ENCODE measurements around the gene PLAGL1.

Gene PLAGL1

GRCh38 chr6:144007478-144008119 lies 460 bp downstream of the PLAGL1 start:
- Histone ChIP-seq H3K4me3 (ENCODE audit: low read length) (peak overlapping the region; percentile 90), H3K4me1 (ENCODE audit: control insufficient read depth, insufficient read depth, low read length) (peaks cover 16% of the 10 kb centered on the region), H3K9me3 (ENCODE audit: control insufficient read depth, low read length) (peaks cover 2% of the 10 kb centered on the region), H3K9ac (ENCODE audit: low read length) (peak overlapping the region; percentile 90), H3K27me3 (replicated peaks; ENCODE audit: control insufficient read depth, insufficient read depth, low read length) (no peaks in the 10 kb centered on the region), H3K36me3 (ENCODE audit: control insufficient read depth, insufficient read depth, low read length, severe bottlenecking) (peaks cover 5% of the 10 kb centered on the region)
- DNase-seq (ENCODE audit: low read depth): peak; percentile 39

DNA sequence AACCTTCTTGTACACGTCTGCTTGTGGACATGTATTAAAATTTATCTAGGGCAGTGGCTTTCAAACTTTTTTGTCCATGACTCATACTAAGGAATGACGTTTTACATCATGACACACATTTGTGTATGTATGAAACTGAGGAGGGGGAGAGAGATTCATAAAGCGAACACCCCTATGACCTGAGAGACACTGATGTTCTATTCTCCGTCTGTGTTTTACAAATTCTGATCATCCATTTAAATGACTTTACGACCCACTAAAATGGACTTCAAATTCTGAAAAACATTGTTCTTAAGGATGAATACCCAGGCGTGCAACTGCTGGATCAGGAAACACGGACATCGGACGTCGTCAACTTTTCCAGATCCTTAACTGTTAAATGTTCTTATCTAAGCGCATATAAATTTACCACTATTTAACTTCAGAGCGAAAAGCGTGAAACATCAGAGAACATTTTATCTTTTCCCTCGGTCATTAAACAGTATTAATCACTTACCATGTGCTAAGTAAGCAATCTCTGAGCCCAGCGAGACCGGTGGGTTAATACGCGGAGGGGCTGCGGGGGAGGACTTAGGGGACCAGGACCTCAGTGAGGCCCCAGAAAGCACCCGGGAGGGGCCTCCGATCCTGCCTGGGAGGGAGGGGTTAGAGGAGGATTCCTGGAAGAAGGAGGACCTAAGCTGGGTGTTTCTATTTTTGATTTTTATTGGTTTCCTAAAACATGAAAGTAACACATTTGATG lies 1.2 kb downstream of the PLAGL1 start:
- peak overlapping the region; percentile 90 for H3K4me3 ChIP-seq (ENCODE audit: low read length)
- peak; percentile 63 for DNase-seq (ENCODE audit: low read depth)
- peaks cover 9% of the 10 kb centered on the region for H3K9me3 ChIP-seq (ENCODE audit: control insufficient read depth, low read length)

DNA sequence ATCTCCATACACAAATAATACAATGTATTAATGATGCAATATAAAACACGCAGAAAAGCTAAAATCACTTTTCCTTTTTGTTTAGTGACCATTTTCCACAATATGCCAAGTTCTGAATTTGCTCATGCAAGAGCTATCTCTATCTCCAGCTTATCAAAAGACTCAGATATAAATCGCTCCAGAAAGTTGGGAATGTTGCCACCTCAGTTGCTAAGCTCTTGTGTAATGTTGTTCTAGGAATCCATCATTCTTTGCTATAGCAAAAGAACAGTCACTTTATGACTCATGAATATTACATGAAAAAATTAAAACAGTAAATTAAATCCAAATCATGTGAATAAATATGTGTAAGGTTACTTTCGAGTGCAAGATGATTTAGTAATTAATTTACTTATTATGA lies 8.7 kb downstream of the PLAGL1 start:
- peak; percentile 33 for DNase-seq (ENCODE audit: low read depth)

More for the DNA sequence above, 1.2 kb downstream of the PLAGL1 start:
- peaks cover 12% of the 10 kb centered on the region for H3K4me1 ChIP-seq (ENCODE audit: control insufficient read depth, insufficient read depth, low read length)
- no peaks in the 10 kb centered on the region for H3K27me3 ChIP-seq (replicated peaks; ENCODE audit: control insufficient read depth, insufficient read depth, low read length)
- H3K9ac ChIP-seq (ENCODE audit: low read length): peak overlapping the region; percentile 90
- H3K36me3 ChIP-seq (ENCODE audit: control insufficient read depth, insufficient read depth, low read length, severe bottlenecking): peaks cover 7% of the 10 kb centered on the region

GRCh38 chr6:143998686-143999085 lies 9.4 kb downstream of the PLAGL1 start:
- peaks cover 12% of the 10 kb centered on the region for H3K36me3 ChIP-seq (ENCODE audit: control insufficient read depth, insufficient read depth, low read length, severe bottlenecking)
- no peak for DNase-seq (ENCODE audit: low read depth)
- no peak overlapping the region for H3K9ac ChIP-seq (ENCODE audit: low read length)
- no peak overlapping the region for H3K4me3 ChIP-seq (ENCODE audit: low read length)
- peaks cover under 1% of the 10 kb centered on the region for H3K4me1 ChIP-seq (ENCODE audit: control insufficient read depth, insufficient read depth, low read length)
- H3K9me3 ChIP-seq (ENCODE audit: control insufficient read depth, low read length): peaks cover 23% of the 10 kb centered on the region
- H3K27me3 ChIP-seq (replicated peaks; ENCODE audit: control insufficient read depth, insufficient read depth, low read length): no peaks in the 10 kb centered on the region

More for the DNA sequence above, 8.7 kb downstream of the PLAGL1 start:
- Histone ChIP-seq H3K4me1 (ENCODE audit: control insufficient read depth, insufficient read depth, low read length) (peaks cover 7% of the 10 kb centered on the region), H3K27me3 (replicated peaks; ENCODE audit: control insufficient read depth, insufficient read depth, low read length) (no peaks in the 10 kb centered on the region), H3K36me3 (ENCODE audit: control insufficient read depth, insufficient read depth, low read length, severe bottlenecking) (peaks cover 8% of the 10 kb centered on the region), H3K9me3 (ENCODE audit: control insufficient read depth, low read length) (peaks cover 16% of the 10 kb centered on the region), H3K9ac (ENCODE audit: low read length) (no peak overlapping the region), H3K4me3 (ENCODE audit: low read length) (peak overlapping the region; percentile 51)

DNA sequence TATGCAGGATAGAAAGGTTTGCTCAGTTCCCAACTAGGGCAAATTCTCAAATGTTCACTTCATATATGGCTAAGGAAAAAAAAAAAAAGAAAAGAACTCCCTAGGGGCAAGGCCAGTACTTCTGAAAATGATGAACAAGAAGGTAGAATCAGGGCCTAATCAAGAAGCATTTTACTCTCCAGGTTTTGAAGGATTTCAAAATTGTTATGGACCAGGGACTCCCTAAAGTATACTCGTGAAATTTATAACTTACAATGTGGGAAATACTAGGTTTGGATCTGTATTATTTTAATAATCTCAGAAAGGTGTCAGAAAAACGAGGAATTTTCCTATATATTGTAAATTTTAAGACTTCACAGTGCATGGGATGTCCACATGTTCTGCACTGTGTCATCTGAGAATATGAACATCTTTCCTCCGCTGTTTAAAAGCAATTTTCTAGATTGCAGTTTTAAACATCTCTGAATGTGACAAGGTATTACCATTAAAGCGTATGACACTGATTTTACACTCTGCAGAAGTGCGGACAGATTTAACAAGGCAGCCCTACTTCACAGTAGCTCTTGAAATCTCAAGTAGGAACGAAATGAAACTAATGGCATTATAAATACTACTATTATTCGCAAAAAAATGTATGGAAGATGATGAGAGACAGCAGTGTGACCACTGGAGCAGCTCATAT lies 14.0 kb downstream of the PLAGL1 start:
- Histone ChIP-seq H3K9me3 (ENCODE audit: control insufficient read depth, low read length) (peaks cover 14% of the 10 kb centered on the region), H3K36me3 (ENCODE audit: control insufficient read depth, insufficient read depth, low read length, severe bottlenecking) (peaks cover 9% of the 10 kb centered on the region), H3K27me3 (replicated peaks; ENCODE audit: control insufficient read depth, insufficient read depth, low read length) (no peaks in the 10 kb centered on the region), H3K4me1 (ENCODE audit: control insufficient read depth, insufficient read depth, low read length) (no peaks in the 10 kb centered on the region), H3K9ac (ENCODE audit: low read length) (no peak overlapping the region), H3K4me3 (ENCODE audit: low read length) (no peak overlapping the region)
- no peak for DNase-seq (ENCODE audit: low read depth)

- Histone ChIP-seq H3K9ac (ENCODE audit: low read length) (no peak overlapping the region), H3K9me3 (ENCODE audit: control insufficient read depth, low read length) (peaks cover 14% of the 10 kb centered on the region), H3K36me3 (ENCODE audit: control insufficient read depth, insufficient read depth, low read length, severe bottlenecking) (peaks cover 9% of the 10 kb centered on the region), H3K4me3 (ENCODE audit: low read length) (no peak overlapping the region), H3K27me3 (replicated peaks; ENCODE audit: control insufficient read depth, insufficient read depth, low read length) (no peaks in the 10 kb centered on the region), H3K4me1 (ENCODE audit: control insufficient read depth, insufficient read depth, low read length) (no peaks in the 10 kb centered on the region)
- DNase-seq (ENCODE audit: low read depth): no peak
Measured at GRCh38 chr6:143992285-143992684, 15.8 kb downstream of the PLAGL1 start.

- no peaks in the 10 kb centered on the region for H3K27me3 ChIP-seq (replicated peaks; ENCODE audit: control insufficient read depth, insufficient read depth, low read length)
- H3K9ac ChIP-seq (ENCODE audit: low read length): no peak overlapping the region
- peaks cover 18% of the 10 kb centered on the region for H3K36me3 ChIP-seq (ENCODE audit: control insufficient read depth, insufficient read depth, low read length, severe bottlenecking)
- H3K4me3 ChIP-seq (ENCODE audit: low read length): no peak overlapping the region
- peaks cover 7% of the 10 kb centered on the region for H3K4me1 ChIP-seq (ENCODE audit: control insufficient read depth, insufficient read depth, low read length)
- DNase-seq (ENCODE audit: low read depth): no peak
- H3K9me3 ChIP-seq (ENCODE audit: control insufficient read depth, low read length): no peaks in the 10 kb centered on the region
Measured at GRCh38 chr6:143986463-143987065, 21.5 kb downstream of the PLAGL1 start.

GRCh38 chr6:143984666-143985065 lies 23.4 kb downstream of the PLAGL1 start:
- no peak overlapping the region for H3K4me3 ChIP-seq (ENCODE audit: low read length)
- no peak for DNase-seq (ENCODE audit: low read depth)
- H3K27me3 ChIP-seq (replicated peaks; ENCODE audit: control insufficient read depth, insufficient read depth, low read length): no peaks in the 10 kb centered on the region
- no peaks in the 10 kb centered on the region for H3K9me3 ChIP-seq (ENCODE audit: control insufficient read depth, low read length)
- H3K36me3 ChIP-seq (ENCODE audit: control insufficient read depth, insufficient read depth, low read length, severe bottlenecking): peaks cover 19% of the 10 kb centered on the region
- peaks cover 7% of the 10 kb centered on the region for H3K4me1 ChIP-seq (ENCODE audit: control insufficient read depth, insufficient read depth, low read length)
- H3K9ac ChIP-seq (ENCODE audit: low read length): no peak overlapping the region

GRCh38 chr6:143982968-143983367 lies 25.1 kb downstream of the PLAGL1 start:
- Histone ChIP-seq H3K27me3 (replicated peaks; ENCODE audit: control insufficient read depth, insufficient read depth, low read length) (no peaks in the 10 kb centered on the region), H3K9me3 (ENCODE audit: control insufficient read depth, low read length) (no peaks in the 10 kb centered on the region), H3K4me1 (ENCODE audit: control insufficient read depth, insufficient read depth, low read length) (peaks cover 7% of the 10 kb centered on the region), H3K9ac (ENCODE audit: low read length) (no peak overlapping the region), H3K4me3 (ENCODE audit: low read length) (no peak overlapping the region), H3K36me3 (ENCODE audit: control insufficient read depth, insufficient read depth, low read length, severe bottlenecking) (peaks cover 26% of the 10 kb centered on the region)
- no peak for DNase-seq (ENCODE audit: low read depth)

DNA sequence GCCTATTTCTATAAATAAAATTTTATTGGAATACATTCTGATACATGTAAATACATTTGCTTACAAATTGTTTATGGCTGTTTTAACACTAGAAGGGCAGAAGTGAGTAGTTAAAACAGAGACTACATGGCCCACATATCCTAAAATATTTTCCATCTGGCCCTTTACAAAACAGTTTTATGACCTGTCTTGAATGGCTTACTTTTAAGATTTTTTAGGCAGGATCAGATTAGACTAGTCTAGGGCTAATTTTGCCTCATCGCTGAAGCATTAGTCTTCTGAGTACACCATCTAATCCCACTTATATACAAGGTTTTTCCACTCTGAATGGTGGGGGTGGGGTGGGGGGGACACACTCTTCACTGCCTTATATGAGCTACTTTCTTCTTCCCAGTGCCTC lies 27.1 kb downstream of the PLAGL1 start:
- Histone ChIP-seq H3K27me3 (replicated peaks; ENCODE audit: control insufficient read depth, insufficient read depth, low read length) (no peaks in the 10 kb centered on the region), H3K4me1 (ENCODE audit: control insufficient read depth, insufficient read depth, low read length) (peaks cover 7% of the 10 kb centered on the region), H3K9me3 (ENCODE audit: control insufficient read depth, low read length) (no peaks in the 10 kb centered on the region), H3K9ac (ENCODE audit: low read length) (no peak overlapping the region), H3K36me3 (ENCODE audit: control insufficient read depth, insufficient read depth, low read length, severe bottlenecking) (peaks cover 26% of the 10 kb centered on the region), H3K4me3 (ENCODE audit: low read length) (no peak overlapping the region)
- DNase-seq (ENCODE audit: low read depth): no peak

DNA sequence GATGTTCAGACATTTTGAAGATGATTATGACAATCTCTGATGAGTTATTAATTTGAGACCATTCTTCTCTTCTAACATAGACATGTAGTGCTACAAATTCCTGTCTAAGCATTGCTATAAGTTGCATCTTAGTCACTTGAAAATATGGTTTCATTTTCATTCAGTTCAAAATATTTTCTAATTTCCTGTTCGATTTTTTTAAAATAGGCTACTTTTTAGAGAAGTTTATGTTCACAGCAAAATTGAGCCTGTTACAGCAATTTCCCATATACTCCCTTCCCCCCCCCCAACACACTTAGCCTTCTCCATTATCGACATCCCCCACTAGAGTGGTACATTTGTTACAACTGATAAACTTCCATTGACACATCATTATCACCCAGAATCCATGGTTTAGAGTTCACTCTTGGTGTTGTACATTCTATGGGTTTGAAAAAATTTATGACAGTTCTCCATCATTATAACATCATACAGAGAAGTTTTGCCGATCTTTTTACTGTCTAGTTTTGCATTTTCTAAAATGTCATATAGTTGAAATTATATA lies 31.2 kb downstream of the PLAGL1 start:
- no peaks in the 10 kb centered on the region for H3K27me3 ChIP-seq (replicated peaks; ENCODE audit: control insufficient read depth, insufficient read depth, low read length)
- no peak for DNase-seq (ENCODE audit: low read depth)
- H3K4me1 ChIP-seq (ENCODE audit: control insufficient read depth, insufficient read depth, low read length): peaks cover 17% of the 10 kb centered on the region
- H3K9ac ChIP-seq (ENCODE audit: low read length): no peak overlapping the region
- H3K4me3 ChIP-seq (ENCODE audit: low read length): no peak overlapping the region
- H3K36me3 ChIP-seq (ENCODE audit: control insufficient read depth, insufficient read depth, low read length, severe bottlenecking): peaks cover 9% of the 10 kb centered on the region
- H3K9me3 ChIP-seq (ENCODE audit: control insufficient read depth, low read length): no peaks in the 10 kb centered on the region
